KOPT-K1 (cell line): Measurements from ENCODE around the gene DLK1.

ENCODE experiments used
- H3K27ac ChIP-seq: fragments of 200-600 bp; sonication (generic); 2 replicates; pipeline ENCODE4 v1.5.1; 2016; ENCODE audit warnings: antibody characterized with exemption, mild to moderate bottlenecking, low read depth, low read length; ENCODE audit not compliant: poor library complexity, severe bottlenecking
- H3K36me3 ChIP-seq: fragments of 200-600 bp; sonication (generic); 2 replicates; pipeline ENCODE4 v1.5.1; 2017; ENCODE audit warnings: antibody characterized with exemption, mild to moderate bottlenecking, low read length, moderate library complexity; ENCODE audit not compliant: insufficient read depth
- H3K9me3 ChIP-seq: fragments of 200-600 bp; sonication (generic); 2 replicates; pipeline ENCODE4 v1.5.1; 2017; ENCODE audit warnings: antibody characterized with exemption, low read length, mild to moderate bottlenecking; ENCODE audit not compliant: insufficient read depth, poor library complexity, severe bottlenecking

The DLK1 gene

DNA sequence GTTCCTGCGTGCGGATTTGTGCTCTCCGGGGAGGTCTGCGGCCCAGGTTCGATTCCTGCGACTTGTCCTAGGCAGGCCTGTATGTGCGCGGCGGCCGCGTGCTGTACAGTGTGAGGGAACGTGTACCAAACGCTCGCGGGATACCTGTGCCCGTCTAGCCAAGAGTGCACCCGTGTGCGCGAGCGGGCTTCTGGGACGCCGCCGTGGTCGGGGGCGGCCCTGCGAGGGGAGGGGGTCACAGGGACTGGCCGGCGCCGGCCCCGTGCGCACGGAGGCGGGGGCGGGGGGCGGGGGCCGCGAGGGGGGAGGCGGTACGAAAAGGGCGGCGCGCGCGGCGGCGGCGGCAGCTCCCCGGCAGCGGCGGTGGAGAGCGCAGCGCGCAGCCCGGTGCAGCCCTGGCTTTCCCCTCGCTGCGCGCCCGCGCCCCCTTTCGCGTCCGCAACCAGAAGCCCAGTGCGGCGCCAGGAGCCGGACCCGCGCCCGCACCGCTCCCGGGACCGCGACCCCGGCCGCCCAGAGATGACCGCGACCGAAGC is at the start of gene DLK1:
Gene DLK1, plus strand, starts transcription at position 343 of the 536 bp plus-strand sequence. Its CDS starts 177 bp downstream, at position 520.
- no peak within 1 kb of the TSS for H3K27ac ChIP-seq
- H3K9me3 ChIP-seq, result no peaks in the 10 kb centered on the region
- no peaks in the 10 kb centered on the region for H3K36me3 ChIP-seq

DNA sequence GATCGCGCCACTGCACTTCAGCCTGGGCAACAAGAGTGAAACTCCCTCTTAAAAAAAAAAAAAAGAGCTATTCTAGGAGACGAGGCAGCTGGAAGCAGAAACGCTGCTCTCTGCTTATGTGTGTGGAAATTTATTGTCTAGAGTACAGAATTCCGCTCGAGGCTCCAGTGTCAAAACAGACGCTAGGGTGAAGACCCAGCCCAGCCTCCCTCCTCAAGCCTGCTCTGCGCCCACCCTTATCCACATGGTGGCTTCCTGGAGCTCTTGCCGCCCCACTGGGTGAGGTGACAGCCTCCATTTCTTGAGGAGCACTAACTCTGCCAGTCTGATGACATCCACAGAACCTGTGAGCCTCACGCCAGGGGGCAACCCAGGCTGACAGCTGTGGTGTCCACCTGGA is 49.5 kb upstream of the DLK1 start:
- Histone ChIP-seq H3K9me3 (no peaks in the 10 kb centered on the region), H3K36me3 (no peaks in the 10 kb centered on the region), H3K27ac (no peak overlapping the region)

DNA sequence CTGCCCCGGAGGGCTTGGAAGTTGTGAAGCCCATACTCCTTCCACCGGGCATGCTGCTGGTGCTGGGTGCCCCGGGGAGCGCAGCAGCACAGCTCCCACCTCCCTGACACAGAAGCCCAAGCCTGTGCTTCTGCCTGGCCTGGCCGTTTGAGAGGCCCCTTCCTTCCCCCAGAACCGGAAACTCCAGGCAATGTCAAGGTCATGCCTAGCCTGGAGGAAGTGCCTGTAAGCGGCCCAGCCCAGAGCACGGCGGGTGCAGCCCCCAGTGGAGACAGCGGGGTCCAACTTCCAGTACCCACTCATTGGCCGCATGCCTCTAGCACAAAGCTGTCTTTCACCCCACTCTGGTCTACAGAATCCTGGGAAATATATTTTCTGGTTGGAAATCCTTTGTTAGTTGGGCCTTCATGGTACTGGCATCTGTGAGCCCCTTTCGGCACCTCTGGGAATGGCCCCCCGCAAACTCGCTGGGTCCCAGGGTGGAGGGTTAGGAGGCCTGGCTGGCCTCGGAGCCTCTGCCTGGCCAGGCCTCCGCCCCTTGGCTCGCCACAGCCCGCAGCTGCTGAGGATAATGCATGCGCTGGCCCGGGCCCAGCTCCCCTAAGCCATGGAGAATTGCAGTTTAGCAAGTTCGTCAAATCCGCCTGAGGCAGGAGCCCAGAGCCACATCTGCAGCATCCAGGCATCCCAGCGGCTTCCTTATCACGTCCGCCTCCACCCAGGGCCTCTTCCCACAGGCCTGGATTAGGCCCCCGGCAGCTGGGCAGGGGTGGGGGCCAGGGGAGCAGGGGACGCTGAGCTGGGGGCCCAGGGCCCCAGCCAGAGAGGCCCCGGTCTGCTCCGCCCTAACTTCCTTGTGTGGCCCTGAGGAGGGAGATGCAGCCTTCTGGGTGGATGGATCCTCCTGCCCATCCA is 48.9 kb upstream of the DLK1 start:
- Histone ChIP-seq H3K27ac (no peak overlapping the region), H3K36me3 (no peaks in the 10 kb centered on the region), H3K9me3 (no peaks in the 10 kb centered on the region)

DNA sequence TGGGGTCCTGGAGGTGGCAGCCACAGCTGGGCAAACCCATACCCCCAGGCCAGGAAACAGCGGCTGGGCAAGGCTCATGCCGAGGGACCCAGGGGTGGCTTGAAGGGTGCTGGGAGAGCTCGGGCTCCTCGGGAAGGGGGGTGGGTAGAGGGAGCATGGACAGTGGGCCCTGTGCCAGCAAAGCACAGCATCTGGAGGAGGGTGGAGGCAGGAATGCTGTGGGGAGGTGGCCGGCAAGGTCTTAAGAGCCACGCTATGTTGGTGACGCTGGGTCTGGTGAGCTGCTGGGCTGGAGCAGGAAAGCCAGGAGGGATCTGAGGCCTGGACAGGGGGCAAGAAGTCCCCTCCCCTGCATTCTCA is 48.2 kb upstream of the DLK1 start:
- Histone ChIP-seq H3K27ac (no peak overlapping the region), H3K36me3 (no peaks in the 10 kb centered on the region), H3K9me3 (no peaks in the 10 kb centered on the region)

DNA sequence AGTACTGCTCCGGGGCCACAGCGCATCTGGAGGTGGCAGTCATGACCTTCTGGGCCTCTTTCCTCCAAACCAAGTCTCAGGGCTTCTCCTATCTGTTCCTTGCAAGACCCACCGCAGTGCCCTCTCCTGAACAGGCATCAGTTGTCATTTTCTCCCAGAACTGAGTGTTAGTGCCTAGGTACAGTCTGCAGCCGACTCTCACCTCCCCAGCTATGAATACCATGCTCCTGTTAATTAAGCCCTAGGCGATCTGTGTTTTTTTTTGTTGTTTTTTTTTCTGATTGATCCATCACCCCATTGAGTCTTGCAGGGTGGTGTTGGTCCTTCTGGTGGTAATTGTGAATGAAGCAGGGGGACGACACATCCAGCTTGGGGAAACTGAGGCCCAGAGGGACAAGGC is 47.5 kb upstream of the DLK1 start:
- Histone ChIP-seq H3K27ac (no peak overlapping the region), H3K36me3 (no peaks in the 10 kb centered on the region), H3K9me3 (no peaks in the 10 kb centered on the region)

DNA sequence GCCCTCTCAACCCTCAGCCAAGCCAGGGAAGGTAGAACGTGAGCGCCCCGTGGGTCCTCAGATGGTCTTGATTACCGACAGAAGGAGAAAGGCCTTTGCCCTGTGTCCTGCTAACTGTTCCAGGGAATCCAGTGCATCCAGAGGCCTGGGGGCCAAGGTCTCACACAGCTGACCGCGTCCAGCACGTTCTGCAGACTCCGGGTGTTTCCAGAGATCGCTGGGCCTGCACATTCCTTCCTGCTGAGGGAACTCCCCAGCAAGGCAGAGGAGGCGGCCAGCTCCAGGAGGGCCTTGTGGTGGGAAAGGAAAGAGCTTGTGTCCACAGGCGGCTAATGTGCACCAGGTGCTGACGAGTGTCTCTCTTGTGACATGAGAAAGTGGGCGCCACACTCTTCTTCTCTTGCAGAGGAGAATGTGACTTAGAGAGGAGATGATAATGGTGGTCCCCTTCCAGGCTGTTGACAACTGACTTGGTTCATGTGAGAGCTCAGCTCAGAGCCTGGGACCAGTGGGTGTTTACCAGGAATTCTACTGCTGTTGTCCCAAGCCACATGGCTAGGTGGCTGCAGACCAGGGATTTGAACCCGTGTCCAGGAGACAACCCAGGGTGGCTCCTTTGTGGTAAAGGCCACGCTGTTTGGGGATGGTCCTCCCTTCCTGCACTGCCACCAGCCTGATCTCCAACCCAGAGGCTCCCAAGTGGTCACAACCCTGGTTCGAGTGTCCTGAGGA is 46.8 kb upstream of the DLK1 start:
- no peaks in the 10 kb centered on the region for H3K36me3 ChIP-seq
- H3K9me3 ChIP-seq, result no peaks in the 10 kb centered on the region
- H3K27ac ChIP-seq, result no peak overlapping the region

DNA sequence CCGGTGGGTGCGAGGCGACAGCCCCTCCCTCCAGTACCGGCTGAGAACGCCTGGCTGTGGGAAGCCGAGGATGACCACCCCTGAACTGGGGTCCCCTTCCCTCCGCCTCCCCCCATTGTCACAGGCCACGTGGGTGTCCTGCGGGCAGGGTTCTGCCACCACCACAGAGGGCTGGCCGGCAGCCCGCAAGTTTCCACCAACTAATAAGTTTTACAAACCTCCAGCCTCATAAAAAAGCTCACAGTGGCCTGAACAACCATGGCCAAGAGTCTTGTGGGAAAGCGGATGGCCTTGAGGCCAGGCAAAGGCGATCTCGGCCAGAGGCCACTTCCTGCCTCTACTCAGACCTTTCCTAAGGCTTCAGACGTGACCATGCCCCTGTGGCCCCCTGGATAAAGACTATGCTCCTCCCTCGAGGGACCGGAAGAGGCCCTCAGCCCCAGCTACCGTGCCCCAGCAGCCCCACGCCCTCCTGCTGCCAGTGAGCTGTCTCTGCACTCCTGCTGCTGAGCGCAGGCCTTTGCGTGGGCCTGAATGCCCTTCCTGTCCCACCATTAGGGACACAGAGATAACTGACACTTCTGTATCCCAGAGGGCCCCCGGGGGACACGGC is 46.1 kb upstream of the DLK1 start:
- Histone ChIP-seq H3K27ac (no peak overlapping the region), H3K36me3 (no peaks in the 10 kb centered on the region), H3K9me3 (no peaks in the 10 kb centered on the region)

DNA sequence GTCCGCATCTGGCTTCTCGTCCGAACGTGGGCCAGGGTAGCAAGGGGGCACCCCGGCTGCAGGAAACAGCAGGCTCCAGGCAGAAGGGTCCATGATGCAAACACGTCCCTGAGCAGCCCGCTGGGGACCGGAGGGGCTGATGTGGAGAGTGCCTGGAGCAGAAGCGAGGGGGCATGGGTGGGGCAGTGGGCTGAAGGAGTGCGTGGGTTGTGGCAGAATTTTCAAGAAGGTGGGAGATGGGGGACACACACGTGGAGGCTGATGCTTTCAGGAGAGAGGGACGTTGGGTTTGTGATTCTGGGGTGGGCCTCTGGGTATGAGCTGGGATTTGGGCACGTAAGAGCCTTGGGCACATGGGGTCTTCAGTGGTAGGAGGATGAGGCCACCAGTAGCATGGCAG is 45.6 kb upstream of the DLK1 start:
- no peaks in the 10 kb centered on the region for H3K36me3 ChIP-seq
- no peak overlapping the region for H3K27ac ChIP-seq
- H3K9me3 ChIP-seq, result no peaks in the 10 kb centered on the region

DNA sequence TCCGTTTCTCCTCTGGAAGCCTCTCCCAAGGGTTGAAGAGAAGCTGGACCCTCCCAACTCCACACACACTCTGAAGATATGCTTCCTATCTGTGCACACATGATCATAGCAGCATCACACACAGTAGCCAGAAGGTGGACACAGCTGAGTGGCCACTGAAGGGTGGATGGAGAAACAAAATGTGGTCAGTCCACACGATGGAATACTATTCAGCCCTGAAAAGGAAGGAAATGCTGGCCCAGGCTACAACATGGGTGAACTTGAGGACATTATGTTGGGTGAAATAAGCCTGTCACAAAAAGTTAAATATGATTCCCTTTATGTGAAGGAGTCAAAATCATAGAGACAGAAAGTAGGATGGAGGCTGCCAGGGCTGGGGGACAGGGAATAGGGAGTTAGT is 43.9 kb upstream of the DLK1 start:
- H3K27ac ChIP-seq, result no peak overlapping the region
- no peaks in the 10 kb centered on the region for H3K9me3 ChIP-seq
- no peaks in the 10 kb centered on the region for H3K36me3 ChIP-seq

DNA sequence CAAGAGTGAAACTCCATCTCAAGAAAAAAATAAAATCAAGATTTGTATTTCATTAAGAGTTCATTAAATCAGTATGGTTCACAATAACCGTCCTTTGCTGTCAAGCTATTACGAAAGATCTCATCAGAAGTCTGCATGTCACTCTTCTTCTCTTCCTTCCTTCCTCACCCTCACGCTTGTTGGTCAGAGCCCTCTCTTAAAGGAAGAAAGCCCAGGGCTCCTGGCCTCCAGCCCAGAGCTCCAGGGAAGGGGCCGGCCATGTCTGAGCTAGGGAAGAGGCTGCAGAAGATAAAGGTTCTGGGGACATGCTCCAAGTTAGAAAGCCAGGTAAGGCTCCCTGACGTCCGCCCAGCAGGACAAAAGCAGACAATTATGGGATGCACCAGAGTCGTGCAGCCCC is 43.1 kb upstream of the DLK1 start:
- Histone ChIP-seq H3K27ac (no peak overlapping the region), H3K9me3 (no peaks in the 10 kb centered on the region), H3K36me3 (no peaks in the 10 kb centered on the region)

DNA sequence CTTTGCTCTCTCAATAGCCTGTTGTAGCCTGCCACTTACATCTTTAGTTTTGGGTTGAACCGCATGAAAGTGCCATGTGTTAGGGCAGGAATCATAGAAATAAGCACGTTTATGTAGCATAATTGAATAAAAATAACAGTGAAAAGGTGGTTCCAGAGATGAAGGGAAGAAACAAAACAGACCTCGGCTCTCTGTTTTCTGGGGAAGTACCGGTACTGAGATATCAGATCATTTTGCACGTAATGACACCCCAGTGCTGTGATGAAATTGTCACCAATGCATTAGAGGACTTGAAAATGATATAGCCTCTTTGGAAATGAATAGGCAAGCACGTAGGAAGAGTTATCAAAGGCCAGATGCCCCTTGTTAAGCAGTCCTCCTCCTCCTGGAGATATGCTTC is 42.5 kb upstream of the DLK1 start:
- H3K36me3 ChIP-seq, result no peaks in the 10 kb centered on the region
- no peak overlapping the region for H3K27ac ChIP-seq
- H3K9me3 ChIP-seq, result no peaks in the 10 kb centered on the region

DNA sequence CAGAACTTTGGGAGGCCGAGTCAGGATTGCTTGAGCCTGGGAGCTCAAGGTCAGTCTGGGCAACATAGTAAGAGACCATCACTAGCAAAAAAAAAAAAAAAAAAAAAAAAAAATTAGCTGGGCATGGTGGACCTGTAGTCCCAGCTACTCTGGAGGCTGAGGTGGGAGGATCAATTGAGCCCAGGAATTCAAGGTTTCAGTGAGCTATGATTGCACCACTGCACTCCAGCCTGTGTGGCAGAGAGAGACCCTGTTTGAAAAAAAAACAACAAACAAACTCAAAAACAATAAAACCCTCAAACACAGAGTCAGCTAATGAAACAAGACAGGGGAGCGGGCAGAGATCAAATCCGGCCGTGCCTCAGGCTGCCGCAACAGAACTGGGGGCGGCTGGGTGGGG is 41.7 kb upstream of the DLK1 start:
- no peaks in the 10 kb centered on the region for H3K9me3 ChIP-seq
- H3K27ac ChIP-seq, result no peak overlapping the region
- no peaks in the 10 kb centered on the region for H3K36me3 ChIP-seq

DNA sequence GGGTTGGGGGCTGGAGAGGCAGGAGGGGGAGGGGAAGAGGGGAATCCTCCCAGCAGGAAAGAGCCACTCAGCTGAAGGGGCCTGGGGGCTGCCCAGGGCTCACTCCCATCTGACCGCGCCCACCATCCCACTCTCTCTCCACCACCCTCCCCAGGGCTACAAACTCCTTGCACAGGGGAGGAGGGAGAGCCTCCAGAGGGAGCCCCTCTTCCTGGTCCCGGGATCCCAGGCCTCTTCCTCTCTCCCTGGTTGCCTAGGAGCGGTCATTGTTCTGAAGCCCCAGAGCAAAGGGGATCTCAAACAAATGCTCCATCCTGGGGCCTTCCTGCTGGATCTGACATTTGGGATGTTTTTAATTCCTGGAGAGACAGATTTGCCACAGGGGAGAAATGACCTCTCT is 39.8 kb upstream of the DLK1 start:
- no peaks in the 10 kb centered on the region for H3K36me3 ChIP-seq
- no peaks in the 10 kb centered on the region for H3K9me3 ChIP-seq
- no peak overlapping the region for H3K27ac ChIP-seq

DNA sequence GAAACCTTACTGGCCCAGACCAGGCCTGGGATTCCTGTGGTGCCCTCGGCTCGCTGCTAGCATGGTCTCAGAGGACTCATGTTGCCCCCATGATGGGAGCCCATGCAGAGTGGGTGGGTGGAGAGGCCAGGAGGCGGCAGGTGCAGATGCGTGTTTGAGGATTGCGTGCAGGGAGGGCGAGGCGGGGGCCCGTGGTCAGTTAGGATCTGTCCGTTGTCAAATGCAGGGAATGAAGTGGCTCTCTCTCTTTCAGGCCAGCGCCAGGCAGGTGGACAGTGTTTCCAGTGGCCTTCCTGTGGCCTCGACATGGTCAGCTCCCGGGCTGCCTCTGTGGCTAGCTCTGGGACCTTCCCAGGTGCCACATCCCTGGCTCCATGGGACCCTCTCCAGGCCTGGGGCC is 39.3 kb upstream of the DLK1 start:
- Histone ChIP-seq H3K9me3 (no peaks in the 10 kb centered on the region), H3K36me3 (no peaks in the 10 kb centered on the region), H3K27ac (no peak overlapping the region)

DNA sequence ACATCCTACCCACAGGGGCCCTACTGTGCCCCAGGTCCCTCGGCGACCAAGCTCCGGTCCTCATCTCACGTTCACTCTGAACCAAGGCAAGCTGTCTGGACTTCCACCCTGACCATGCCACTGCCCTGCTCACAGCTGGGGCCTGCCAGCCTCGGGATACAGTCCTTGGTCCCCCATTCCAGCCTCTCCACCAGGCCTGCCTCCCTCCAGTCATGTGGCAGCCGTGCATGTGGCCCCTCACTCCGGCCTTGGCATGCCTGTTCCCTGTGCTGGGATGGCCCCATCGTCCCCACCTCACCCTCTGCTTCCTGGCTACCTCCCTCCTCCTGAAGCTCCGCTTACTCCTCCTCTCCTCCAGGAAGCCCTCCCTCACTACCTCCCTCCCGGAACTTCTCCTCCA is 38.6 kb upstream of the DLK1 start:
- H3K27ac ChIP-seq, result no peak overlapping the region
- H3K9me3 ChIP-seq, result no peaks in the 10 kb centered on the region
- no peaks in the 10 kb centered on the region for H3K36me3 ChIP-seq
